DND-41 (cell line): ENCODE data around the gene RAD51B.

Experiments used
- ATAC-seq: fragments of 200-7000 bp; cut with Tn5 transposase; 3 replicates; pipeline ENCODE4 v1.9.1; 2021; ENCODE audit warnings: low read depth; ENCODE audit not compliant: insufficient read depth
- DNase-seq: peaks from one replicate; pipeline ENCODE4 v3.0.0-alpha.2; 2020
- H2AFZ ChIP-seq: 2 replicates; pipeline ENCODE4 v1.6.0; 2012; ENCODE audit warnings: low read depth, low read length
- H3K27ac ChIP-seq: 2 replicates; pipeline ENCODE4 v1.5.1; 2012; ENCODE audit warnings: low read length, inconsistent platforms
- H3K27me3 ChIP-seq: fragments of 200-600 bp; sonication (generic); 2 replicates; pipeline ENCODE4 v1.6.0; 2012; ENCODE audit warnings: low read length, mild to moderate bottlenecking, inconsistent platforms; ENCODE audit not compliant: insufficient read depth, poor library complexity
- H3K36me3 ChIP-seq: 2 replicates; pipeline ENCODE4 v1.5.1; 2012; ENCODE audit warnings: low read length, inconsistent platforms; ENCODE audit not compliant: insufficient read depth
- H3K4me1 ChIP-seq: 2 replicates; pipeline ENCODE4 v1.5.1; 2012; ENCODE audit warnings: mild to moderate bottlenecking, low read length; ENCODE audit not compliant: insufficient read depth
- H3K4me2 ChIP-seq: 2 replicates; pipeline ENCODE4 v1.6.0; 2012; ENCODE audit warnings: mild to moderate bottlenecking, moderate library complexity, low read length, inconsistent platforms; ENCODE audit not compliant: insufficient read depth
- H3K4me3 ChIP-seq, 2 experiments: fragments of 200-600 bp in 1 of 2; shearing (Covaris generic) in 1 of 2; 2 replicates each; pipeline ENCODE4 v1.5.1; 2012 to 2016; ENCODE audit warnings: inconsistent platforms in 2 of 2, low read length in 2 of 2, mild to moderate bottlenecking in 2 of 2, low read depth in 1 of 2, moderate library complexity in 1 of 2
- H3K79me2 ChIP-seq: 2 replicates; pipeline ENCODE4 v1.6.0; 2012; ENCODE audit warnings: low read length, inconsistent platforms; ENCODE audit not compliant: insufficient read depth
- H3K9ac ChIP-seq: 2 replicates; pipeline ENCODE4 v1.6.0; 2012; ENCODE audit warnings: low read depth, mild to moderate bottlenecking, inconsistent platforms, low read length, moderate library complexity
- H3K9me3 ChIP-seq: 2 replicates; pipeline ENCODE4 v1.5.1; 2012; ENCODE audit warnings: low read length, moderate library complexity, mild to moderate bottlenecking, inconsistent platforms; ENCODE audit not compliant: insufficient read depth, severe bottlenecking
- H4K20me1 ChIP-seq: 2 replicates; pipeline ENCODE4 v1.6.0; 2012; ENCODE audit warnings: low read length; ENCODE audit not compliant: insufficient read depth
- EZH2 ChIP-seq: IDR thresholded peaks from 3 replicates; pipeline ENCODE4 v1.6.1; 2012; ENCODE audit warnings: borderline replicate concordance, low read depth, mild to moderate bottlenecking, moderate library complexity, low read length, inconsistent platforms; ENCODE audit not compliant: severe bottlenecking
- TF ChIP-seq, protein P1 (sequence below): IDR thresholded peaks from 2 replicates; pipeline ENCODE4 v1.5.1; 2012; ENCODE audit warnings: borderline replicate concordance, low read length, moderate library complexity, mild to moderate bottlenecking; ENCODE audit not compliant: poor library complexity, severe bottlenecking; ENCODE audit errors: extremely low read depth

Gene RAD51B

DNA sequence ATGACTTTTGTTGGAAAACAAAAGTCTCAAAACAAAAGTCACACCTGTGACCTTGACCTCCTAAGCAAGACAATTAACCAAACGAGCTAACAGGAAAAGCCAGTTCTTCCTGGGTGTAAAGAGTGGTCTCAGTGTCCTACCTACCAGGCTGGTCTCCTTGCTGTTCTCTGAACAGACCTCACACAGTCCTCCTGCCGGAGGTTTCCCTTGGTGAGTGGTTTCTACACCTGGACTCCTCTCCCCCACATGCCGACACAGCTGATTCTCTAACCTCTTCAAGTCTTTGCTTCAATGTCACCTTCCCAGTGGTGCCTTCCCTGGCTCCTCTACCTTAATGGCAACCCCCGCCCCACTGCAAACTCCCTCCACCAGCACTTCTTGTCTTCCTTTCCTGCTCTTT is 734.7 kb downstream of the RAD51B start:
- no peak overlapping the region for H3K9ac ChIP-seq
- no peak overlapping the region for H3K4me3 ChIP-seq
- no peak overlapping the region for H2AFZ ChIP-seq
- no peaks in the 10 kb centered on the region for H4K20me1 ChIP-seq
- no peaks in the 10 kb centered on the region for H3K27me3 ChIP-seq
- H3K4me2 ChIP-seq: no peak overlapping the region
- ATAC-seq: no peak
- no peaks in the 10 kb centered on the region for H3K4me1 ChIP-seq
- no peaks in the 10 kb centered on the region for H3K9me3 ChIP-seq
- H3K36me3 ChIP-seq: no peaks in the 10 kb centered on the region
- no peak overlapping the region for H3K27ac ChIP-seq
- DNase-seq: no peak
- no peaks in the 10 kb centered on the region for H3K79me2 ChIP-seq
- no peak for TF ChIP-seq EZH2
- TF ChIP-seq, protein P1, sequence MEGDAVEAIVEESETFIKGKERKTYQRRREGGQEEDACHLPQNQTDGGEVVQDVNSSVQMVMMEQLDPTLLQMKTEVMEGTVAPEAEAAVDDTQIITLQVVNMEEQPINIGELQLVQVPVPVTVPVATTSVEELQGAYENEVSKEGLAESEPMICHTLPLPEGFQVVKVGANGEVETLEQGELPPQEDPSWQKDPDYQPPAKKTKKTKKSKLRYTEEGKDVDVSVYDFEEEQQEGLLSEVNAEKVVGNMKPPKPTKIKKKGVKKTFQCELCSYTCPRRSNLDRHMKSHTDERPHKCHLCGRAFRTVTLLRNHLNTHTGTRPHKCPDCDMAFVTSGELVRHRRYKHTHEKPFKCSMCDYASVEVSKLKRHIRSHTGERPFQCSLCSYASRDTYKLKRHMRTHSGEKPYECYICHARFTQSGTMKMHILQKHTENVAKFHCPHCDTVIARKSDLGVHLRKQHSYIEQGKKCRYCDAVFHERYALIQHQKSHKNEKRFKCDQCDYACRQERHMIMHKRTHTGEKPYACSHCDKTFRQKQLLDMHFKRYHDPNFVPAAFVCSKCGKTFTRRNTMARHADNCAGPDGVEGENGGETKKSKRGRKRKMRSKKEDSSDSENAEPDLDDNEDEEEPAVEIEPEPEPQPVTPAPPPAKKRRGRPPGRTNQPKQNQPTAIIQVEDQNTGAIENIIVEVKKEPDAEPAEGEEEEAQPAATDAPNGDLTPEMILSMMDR: no peak

GRCh38 chr14:68556253-68556652 is 736.7 kb downstream of the RAD51B start:
- no peak overlapping the region for H3K4me3 ChIP-seq
- no peak overlapping the region for H3K9ac ChIP-seq
- H3K27me3 ChIP-seq: no peaks in the 10 kb centered on the region
- H2AFZ ChIP-seq: no peak overlapping the region
- no peaks in the 10 kb centered on the region for H3K36me3 ChIP-seq
- H4K20me1 ChIP-seq: no peaks in the 10 kb centered on the region
- no peak for TF ChIP-seq EZH2
- TF ChIP-seq, protein P1: no peak
- no peaks in the 10 kb centered on the region for H3K79me2 ChIP-seq
- H3K4me1 ChIP-seq: no peaks in the 10 kb centered on the region
- no peak overlapping the region for H3K4me2 ChIP-seq
- DNase-seq (no peak), ATAC-seq (no peak)
- no peak overlapping the region for H3K27ac ChIP-seq
- no peaks in the 10 kb centered on the region for H3K9me3 ChIP-seq

- H4K20me1 ChIP-seq: no peaks in the 10 kb centered on the region
- H3K79me2 ChIP-seq: no peaks in the 10 kb centered on the region
- no peak overlapping the region for H2AFZ ChIP-seq
- no peak overlapping the region for H3K27ac ChIP-seq
- no peak overlapping the region for H3K4me3 ChIP-seq
- TF ChIP-seq, protein P1: no peak
- TF ChIP-seq EZH2: no peak
- H3K36me3 ChIP-seq: no peaks in the 10 kb centered on the region
- no peaks in the 10 kb centered on the region for H3K4me1 ChIP-seq
- H3K27me3 ChIP-seq: no peaks in the 10 kb centered on the region
- DNase-seq: no peak
- H3K9ac ChIP-seq: no peak overlapping the region
- no peak for ATAC-seq
- H3K4me2 ChIP-seq: no peak overlapping the region
- no peaks in the 10 kb centered on the region for H3K9me3 ChIP-seq
These were observed 738.1 kb downstream of the RAD51B start for GRCh38 chr14:68557648-68558047.

GRCh38 chr14:68558096-68558495 is 738.5 kb downstream of the RAD51B start:
- Histone ChIP-seq H3K4me3 (no peak overlapping the region), H3K27me3 (no peaks in the 10 kb centered on the region), H3K79me2 (no peaks in the 10 kb centered on the region), H2AFZ (no peak overlapping the region), H3K27ac (no peak overlapping the region), H3K36me3 (no peaks in the 10 kb centered on the region), H3K9me3 (no peaks in the 10 kb centered on the region), H3K4me2 (no peak overlapping the region), H4K20me1 (no peaks in the 10 kb centered on the region), H3K4me1 (peaks cover 2% of the 10 kb centered on the region), H3K9ac (no peak overlapping the region)
- TF ChIP-seq EZH2: no peak
- TF ChIP-seq, protein P1: no peak
- DNase-seq (no peak), ATAC-seq (no peak)
